Peyer's patch (tissue), 4 donors: ENCODE data around the gene ENDOU.

Experiments used
- CTCF ChIP-seq, 6 experiments: fragments of 450-650 bp in 4 of 6; fragments of 200-600 bp in 2 of 6; sonication (generic) in 1 of 6; IDR thresholded peaks; one replicate each; pipeline ENCODE4 v1.5.1; 2017 to 2019; ENCODE audit warnings: antibody characterized with exemption in 6 of 6, mild to moderate bottlenecking in 3 of 6, moderate library complexity in 1 of 6
- POLR2A ChIP-seq, 2 donors: fragments of 450-650 bp; IDR thresholded peaks; one replicate each; pipeline ENCODE4 v1.5.1; 2017; ENCODE audit warnings: antibody characterized with exemption in 2 of 2, mild to moderate bottlenecking in 2 of 2, moderate library complexity in 2 of 2

- TF ChIP-seq POLR2A (IDR thresholded peaks at IDR 0.05) = no peak
- TF ChIP-seq CTCF (IDR thresholded peaks at IDR 0.05) = no peak
Measured at GRCh38 chr12:47735649-47736048, 10.4 kb upstream of the ENDOU start.
